LNCAP (cell line): ENCODE results near the gene GBX2.

Experiments used
- TF ChIP-seq, protein P1 (sequence below): fragments of 450-650 bp; IDR thresholded peaks from 2 replicates; pipeline ENCODE4 v1.5.1; 2017; ENCODE audit warnings: mild to moderate bottlenecking

GBX2 gene

DNA sequence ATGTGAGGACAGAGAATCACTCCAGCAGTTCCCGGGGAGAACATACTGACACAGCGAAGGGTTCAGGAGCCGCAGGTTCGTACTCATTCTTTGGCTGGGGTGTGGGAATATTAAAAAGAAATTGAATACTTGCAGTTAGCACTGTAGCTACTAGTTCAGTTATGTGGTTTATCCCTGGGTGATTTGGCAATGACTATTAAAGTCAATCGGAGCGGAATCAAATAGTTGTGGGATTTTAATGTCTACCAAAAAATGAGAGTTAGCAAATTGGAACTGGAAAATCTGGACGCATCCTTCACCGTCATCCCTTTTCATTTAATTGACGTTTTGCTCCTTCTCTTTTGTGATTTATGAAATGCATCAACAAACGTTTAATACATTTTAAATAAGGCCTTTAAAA is 50.8 kb downstream of the GBX2 start:
- TF ChIP-seq, protein P1, sequence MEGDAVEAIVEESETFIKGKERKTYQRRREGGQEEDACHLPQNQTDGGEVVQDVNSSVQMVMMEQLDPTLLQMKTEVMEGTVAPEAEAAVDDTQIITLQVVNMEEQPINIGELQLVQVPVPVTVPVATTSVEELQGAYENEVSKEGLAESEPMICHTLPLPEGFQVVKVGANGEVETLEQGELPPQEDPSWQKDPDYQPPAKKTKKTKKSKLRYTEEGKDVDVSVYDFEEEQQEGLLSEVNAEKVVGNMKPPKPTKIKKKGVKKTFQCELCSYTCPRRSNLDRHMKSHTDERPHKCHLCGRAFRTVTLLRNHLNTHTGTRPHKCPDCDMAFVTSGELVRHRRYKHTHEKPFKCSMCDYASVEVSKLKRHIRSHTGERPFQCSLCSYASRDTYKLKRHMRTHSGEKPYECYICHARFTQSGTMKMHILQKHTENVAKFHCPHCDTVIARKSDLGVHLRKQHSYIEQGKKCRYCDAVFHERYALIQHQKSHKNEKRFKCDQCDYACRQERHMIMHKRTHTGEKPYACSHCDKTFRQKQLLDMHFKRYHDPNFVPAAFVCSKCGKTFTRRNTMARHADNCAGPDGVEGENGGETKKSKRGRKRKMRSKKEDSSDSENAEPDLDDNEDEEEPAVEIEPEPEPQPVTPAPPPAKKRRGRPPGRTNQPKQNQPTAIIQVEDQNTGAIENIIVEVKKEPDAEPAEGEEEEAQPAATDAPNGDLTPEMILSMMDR, result no peak
